ENCODE data around the gene USP7.

- TF ChIP-seq ARNT (IDR thresholded peaks at IDR 0.05) (no peak), ELF4 (IDR thresholded peaks at IDR 0.05) (no peak), TARDBP (IDR thresholded peaks at IDR 0.05) (no peak), PKNOX1 (IDR thresholded peaks at IDR 0.05) (no peak), BHLHE40 (IDR thresholded peaks at IDR 0.05; ENCODE audit: borderline replicate concordance) (no peak), FOXK2 (IDR thresholded peaks at IDR 0.05) (no peak)
Observed at GRCh38 chr16:8934601-8935000, 29.1 kb downstream of the USP7 start.

Data from HEK293T (cell line).